ENCODE measurements around the gene DHRS9.

Gene DHRS9

GRCh38 chr2:169065864-169066517, 3.4 kb upstream of the DHRS9 start:
- no peak for DNase-seq (ENCODE audit: low spot score)

- no peak for DNase-seq (ENCODE audit: low spot score)
These were observed 2.5 kb upstream of the DHRS9 start for GRCh38 chr2:169066897-169067296.

GRCh38 chr2:169069833-169070232, 470 bp downstream of the DHRS9 start:
- DNase-seq (ENCODE audit: low spot score) = no peak

GRCh38 chr2:169071455-169071854, 2.1 kb downstream of the DHRS9 start:
- no peak for DNase-seq (ENCODE audit: low spot score)

- DNase-seq (ENCODE audit: low spot score) = no peak
These were observed 3.0 kb downstream of the DHRS9 start for GRCh38 chr2:169072163-169072925.

GRCh38 chr2:169073211-169073962, 4.0 kb downstream of the DHRS9 start:
- DNase-seq (ENCODE audit: low spot score) = no peak

- DNase-seq (ENCODE audit: low spot score) = no peak
These were observed 4.8 kb downstream of the DHRS9 start for GRCh38 chr2:169073963-169074751.

- DNase-seq (ENCODE audit: low spot score) = no peak
These were observed 8.4 kb downstream of the DHRS9 start for GRCh38 chr2:169077674-169078240.

- no peak for DNase-seq (ENCODE audit: low spot score)
These were observed 11.1 kb downstream of the DHRS9 start for GRCh38 chr2:169080250-169081069.

GRCh38 chr2:169081551-169081950, 12.2 kb downstream of the DHRS9 start:
- no peak for DNase-seq (ENCODE audit: low spot score)

- DNase-seq (ENCODE audit: low spot score) = no peak
These were observed 13.6 kb downstream of the DHRS9 start for GRCh38 chr2:169082995-169083394.

- no peak for DNase-seq (ENCODE audit: low spot score)
These were observed 17.6 kb downstream of the DHRS9 start for GRCh38 chr2:169086893-169087467.

GRCh38 chr2:169087757-169088379, 18.5 kb downstream of the DHRS9 start:
- no peak for DNase-seq (ENCODE audit: low spot score)

- DNase-seq (ENCODE audit: low spot score) = no peak
These were observed 19.8 kb downstream of the DHRS9 start for GRCh38 chr2:169089182-169089581.

GRCh38 chr2:169090133-169090820, 20.9 kb downstream of the DHRS9 start:
- no peak for DNase-seq (ENCODE audit: low spot score)

- no peak for DNase-seq (ENCODE audit: low spot score)
These were observed 21.9 kb downstream of the DHRS9 start for GRCh38 chr2:169091256-169091655.

- DNase-seq (ENCODE audit: low spot score) = no peak
These were observed 22.6 kb downstream of the DHRS9 start for GRCh38 chr2:169091761-169092519.

GRCh38 chr2:169093535-169093934, 24.2 kb downstream of the DHRS9 start:
- DNase-seq (ENCODE audit: low spot score) = no peak

GRCh38 chr2:169094676-169095075, 25.3 kb downstream of the DHRS9 start:
- no peak for DNase-seq (ENCODE audit: low spot score)
